ENCODE results near the gene ZP3.
"Not testable (repeated sequence)": the region's sequence is repeated elsewhere in the genome, so short reads cannot be mapped to it uniquely, and the experiment has no call there.

DNA sequence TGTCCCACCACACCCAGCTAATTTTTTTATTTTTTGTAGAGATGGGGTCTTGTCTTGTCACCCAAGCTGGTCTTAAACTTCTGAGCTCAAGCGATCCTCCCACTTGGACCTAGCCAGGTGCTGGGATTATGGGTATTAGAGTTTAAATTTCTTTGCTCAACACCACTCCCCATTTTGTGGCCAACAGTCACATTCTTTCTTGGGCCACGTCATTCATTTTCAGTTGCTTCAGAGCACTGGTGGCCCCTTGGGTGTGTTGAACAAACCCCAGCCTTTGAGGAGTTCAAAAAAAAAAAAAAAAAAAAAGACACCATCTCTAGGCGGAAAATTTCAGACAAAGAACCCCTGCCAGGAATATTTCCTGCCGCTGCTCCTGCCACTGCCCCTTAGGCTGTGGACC is 32.3 kb downstream of the ZP3 start:
- TF ChIP-seq, protein P1, sequence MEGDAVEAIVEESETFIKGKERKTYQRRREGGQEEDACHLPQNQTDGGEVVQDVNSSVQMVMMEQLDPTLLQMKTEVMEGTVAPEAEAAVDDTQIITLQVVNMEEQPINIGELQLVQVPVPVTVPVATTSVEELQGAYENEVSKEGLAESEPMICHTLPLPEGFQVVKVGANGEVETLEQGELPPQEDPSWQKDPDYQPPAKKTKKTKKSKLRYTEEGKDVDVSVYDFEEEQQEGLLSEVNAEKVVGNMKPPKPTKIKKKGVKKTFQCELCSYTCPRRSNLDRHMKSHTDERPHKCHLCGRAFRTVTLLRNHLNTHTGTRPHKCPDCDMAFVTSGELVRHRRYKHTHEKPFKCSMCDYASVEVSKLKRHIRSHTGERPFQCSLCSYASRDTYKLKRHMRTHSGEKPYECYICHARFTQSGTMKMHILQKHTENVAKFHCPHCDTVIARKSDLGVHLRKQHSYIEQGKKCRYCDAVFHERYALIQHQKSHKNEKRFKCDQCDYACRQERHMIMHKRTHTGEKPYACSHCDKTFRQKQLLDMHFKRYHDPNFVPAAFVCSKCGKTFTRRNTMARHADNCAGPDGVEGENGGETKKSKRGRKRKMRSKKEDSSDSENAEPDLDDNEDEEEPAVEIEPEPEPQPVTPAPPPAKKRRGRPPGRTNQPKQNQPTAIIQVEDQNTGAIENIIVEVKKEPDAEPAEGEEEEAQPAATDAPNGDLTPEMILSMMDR (IDR thresholded peaks at IDR 0.05; ENCODE audit: poor library complexity, severe bottlenecking), result not testable (repeated sequence)
- TF ChIP-seq TAF1 (IDR thresholded peaks at IDR 0.05; ENCODE audit: low read depth); EP300 (conservative IDR thresholded peaks at IDR 0.05; ENCODE audit: poor library complexity, severe bottlenecking); POLR2AphosphoS5 (IDR thresholded peaks at IDR 0.05); EZH2 (IDR thresholded peaks at IDR 0.05; ENCODE audit: borderline replicate concordance, insufficient read depth, low read length, poor library complexity, severe bottlenecking); RAD21 (conservative IDR thresholded peaks at IDR 0.05); MXI1 (conservative IDR thresholded peaks at IDR 0.05; ENCODE audit: poor library complexity, severe bottlenecking): not testable (repeated sequence)

Measured in neural cell (in vitro differentiated cells).